Fibroblast of lung (primary cell): ENCODE measurements around the gene ARHGAP6. TPM values are rescaled to one million over a fixed set of nuclear protein-coding genes. Genes with fewer than 3 reads are reported as not detected.
"Not testable (repeated sequence)": the region's sequence is repeated elsewhere in the genome, so short reads cannot be mapped to it uniquely, and the experiment has no call there.

Source experiments
- DNase-seq, 2 donors: peaks; one replicate each; pipeline versions ENCODE4 v3.0.0 to v3.0.0-alpha.2; 2010; ENCODE audit warnings: low read depth in 2 of 2
- H2AFZ ChIP-seq: 2 replicates; pipeline ENCODE4 v1.5.1; 2012; ENCODE audit warnings: low read length, control low read depth, inconsistent platforms
- H3K27ac ChIP-seq: 2 replicates; pipeline ENCODE4 v1.5.1; 2011; ENCODE audit warnings: low read length, control low read depth; ENCODE audit not compliant: insufficient read depth
- H3K27me3 ChIP-seq: 2 replicates; pipeline ENCODE4 v1.5.1; 2011; ENCODE audit warnings: mild to moderate bottlenecking, low read length; ENCODE audit not compliant: control insufficient read depth, insufficient read depth
- H3K36me3 ChIP-seq: 2 replicates; pipeline ENCODE4 v1.5.1; 2011; ENCODE audit warnings: low read length; ENCODE audit not compliant: control insufficient read depth, insufficient read depth
- H3K4me1 ChIP-seq: 2 replicates; pipeline ENCODE4 v1.5.1; 2011; ENCODE audit warnings: low read length; ENCODE audit not compliant: control insufficient read depth, insufficient read depth; ENCODE audit errors: extremely low read depth
- H3K4me2 ChIP-seq: 2 replicates; pipeline ENCODE4 v1.5.1; 2011; ENCODE audit warnings: low read length, control low read depth; ENCODE audit not compliant: insufficient read depth; ENCODE audit errors: extremely low read depth
- H3K4me3 ChIP-seq, 4 experiments: fragments of 200-600 bp in 1 of 4; sonication (generic) in 1 of 4; replicated peaks in 1 of 4; 2 replicates each; pipeline ENCODE4 v1.5.1; 2011 to 2016; ENCODE audit warnings: low read length in 4 of 4, low read depth in 3 of 4, mild to moderate bottlenecking in 3 of 4, control low read depth in 2 of 4, inconsistent platforms in 1 of 4, mixed read lengths in 1 of 4; ENCODE audit not compliant: insufficient read depth in 1 of 4; ENCODE audit errors: control extremely low read depth in 1 of 4
- H3K79me2 ChIP-seq: 2 replicates; pipeline ENCODE4 v1.5.1; 2012; ENCODE audit warnings: mild to moderate bottlenecking, low read length, inconsistent platforms; ENCODE audit not compliant: control insufficient read depth, insufficient read depth
- H3K9ac ChIP-seq: 2 replicates; pipeline ENCODE4 v1.5.1; 2011; ENCODE audit warnings: mild to moderate bottlenecking, low read length, control low read depth; ENCODE audit not compliant: insufficient read depth
- H3K9me3 ChIP-seq: 2 replicates; pipeline ENCODE4 v1.5.1; 2012; ENCODE audit warnings: low read depth, low read length; ENCODE audit not compliant: control insufficient read depth, insufficient read depth
- H4K20me1 ChIP-seq: 2 replicates; pipeline ENCODE4 v1.5.1; 2011; ENCODE audit warnings: low read length; ENCODE audit not compliant: control insufficient read depth, insufficient read depth; ENCODE audit errors: extremely low read depth
- CTCF ChIP-seq, 2 donors: IDR thresholded peaks in 1 of 2; conservative IDR thresholded peaks in 1 of 2; 1 replicate in 1 of 2; 2 replicates in 1 of 2; pipeline ENCODE4 v1.5.1; 2011 to 2012; ENCODE audit warnings: low read length in 2 of 2, control low read depth in 1 of 2, inconsistent platforms in 1 of 2, low read depth in 1 of 2, mild to moderate bottlenecking in 1 of 2
- EZH2 ChIP-seq: IDR thresholded peaks from 2 replicates; pipeline ENCODE4 v1.5.1; 2012; ENCODE audit warnings: low read length, control low read depth, mild to moderate bottlenecking; ENCODE audit errors: missing control alignments
- polyA plus RNA-seq, 2 donors: library from polyadenylated mRNA; depleted of rRNA in 1 of 2; stranded (reverse) in 1 of 2; unstranded in 1 of 2; fragments of >200 nt; gene quantifications; 2 replicates each; pipeline ENCODE4 v1.2.1, GENCODE V29; 2011 to 2012; ENCODE audit warnings: missing spikeins in 1 of 2
- total RNA-seq: library from RNA; depleted of rRNA; stranded (reverse); fragments of >200 nt; gene quantifications from 2 replicates; pipeline ENCODE4 v1.2.1, GENCODE V29; 2014

ARHGAP6 gene
- total and polyA plus RNA-seq, 2 donors (not counting 1 experiment from before 2014, with no cell fraction given): 5.9 to 11.7 TPM

DNA sequence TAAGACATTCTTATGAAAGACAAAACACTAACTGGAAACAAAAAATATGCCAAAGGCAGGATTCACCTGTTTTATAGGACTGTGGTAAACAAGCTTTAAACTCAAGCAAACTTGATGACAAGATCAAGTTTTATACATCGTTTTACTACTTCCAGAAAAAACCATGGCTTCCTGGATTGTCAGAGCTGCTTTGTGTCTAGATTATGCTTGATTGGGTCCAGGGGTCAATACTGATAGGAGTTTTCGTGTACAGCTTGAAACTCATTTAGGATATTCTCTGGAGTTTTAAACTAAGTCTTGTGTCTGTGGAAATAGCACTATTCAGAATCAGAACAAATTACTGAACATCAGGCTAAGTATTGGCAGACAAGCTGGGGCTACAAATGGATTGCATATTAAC, 541.6 kb downstream of the ARHGAP6 start:
- H2AFZ ChIP-seq: no peak overlapping the region
- H3K9ac ChIP-seq: no peak overlapping the region
- TF ChIP-seq CTCF (conservative IDR thresholded peaks at IDR 0.05 in 1 of 2, IDR thresholded peaks at IDR 0.05 in 1 of 2; ENCODE audit: low read depth in 1 of 2, low read length in 2 of 2): no peak
- TF ChIP-seq EZH2: no peak
- H3K4me1 ChIP-seq: no peaks in the 10 kb centered on the region
- no peaks in the 10 kb centered on the region for H3K27me3 ChIP-seq
- no peak for DNase-seq
- H3K36me3 ChIP-seq: no peaks in the 10 kb centered on the region
- H3K9me3 ChIP-seq: no peaks in the 10 kb centered on the region
- no peaks in the 10 kb centered on the region for H3K79me2 ChIP-seq
- no peak overlapping the region for H3K4me2 ChIP-seq
- no peak overlapping the region for H3K4me3 ChIP-seq
- H4K20me1 ChIP-seq: no peaks in the 10 kb centered on the region
- no peak overlapping the region for H3K27ac ChIP-seq

DNA sequence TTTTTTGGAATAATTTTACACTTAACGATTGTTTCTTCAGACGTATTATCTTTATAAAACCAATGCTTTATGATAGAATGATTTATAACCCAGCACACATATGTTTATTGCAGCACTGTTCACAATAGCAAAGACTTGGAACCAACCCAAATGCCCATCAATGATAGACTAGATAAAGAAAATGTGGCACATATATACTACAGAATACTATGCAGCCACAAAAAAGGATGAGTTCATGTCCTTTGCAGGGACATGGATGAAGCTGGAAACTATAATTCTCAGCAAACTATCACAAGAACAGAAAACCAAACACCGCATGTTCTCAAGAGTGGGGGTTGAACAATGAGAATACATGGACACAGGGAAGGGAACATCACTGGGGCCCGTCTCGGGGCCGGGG, 542.6 kb downstream of the ARHGAP6 start:
- H3K27ac ChIP-seq, H4K20me1 ChIP-seq, DNase-seq, H3K9me3 ChIP-seq, H3K9ac ChIP-seq, H3K4me1 ChIP-seq, H3K36me3 ChIP-seq, H2AFZ ChIP-seq, H3K79me2 ChIP-seq, H3K4me3 ChIP-seq, H3K27me3 ChIP-seq, H3K4me2 ChIP-seq: not testable (repeated sequence)

DNA sequence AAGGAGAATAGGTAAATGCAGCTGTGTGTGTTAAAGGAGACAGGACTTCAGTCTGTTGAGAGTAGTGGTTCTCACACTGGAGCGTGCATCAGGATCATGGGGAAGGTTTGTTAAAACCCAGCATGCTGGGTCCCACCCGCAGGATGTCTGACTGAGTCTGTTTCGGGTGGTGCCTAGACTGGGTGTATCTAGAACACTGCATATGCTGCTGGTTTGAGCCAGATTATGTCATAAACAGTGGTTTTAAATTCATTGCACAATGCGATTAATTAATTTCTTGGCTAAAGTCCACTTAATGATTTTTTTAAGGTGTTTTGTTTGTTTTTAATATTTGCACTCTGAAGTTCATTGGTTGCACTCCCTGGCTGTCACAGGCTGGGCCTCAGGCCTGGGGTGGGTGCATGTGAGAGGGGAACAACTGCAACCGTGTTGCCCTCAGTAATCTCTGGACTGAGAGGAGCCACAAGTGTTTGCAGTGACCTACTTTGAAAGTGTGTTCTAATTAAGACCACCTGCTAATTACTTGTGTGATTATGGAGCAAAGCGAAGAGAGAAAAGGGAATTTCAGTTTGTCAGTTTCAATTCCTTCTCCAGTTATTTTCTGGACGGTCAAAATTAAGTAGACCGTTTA, 546.3 kb downstream of the ARHGAP6 start:
- H3K9me3 ChIP-seq: no peaks in the 10 kb centered on the region
- H3K79me2 ChIP-seq: no peaks in the 10 kb centered on the region
- H4K20me1 ChIP-seq: no peaks in the 10 kb centered on the region
- DNase-seq: no peak
- TF ChIP-seq EZH2: no peak
- no peak for TF ChIP-seq CTCF (conservative IDR thresholded peaks at IDR 0.05 in 1 of 2, IDR thresholded peaks at IDR 0.05 in 1 of 2; ENCODE audit: low read depth in 1 of 2, low read length in 2 of 2)
- no peak overlapping the region for H3K4me2 ChIP-seq
- H3K4me3 ChIP-seq: no peak overlapping the region
- H3K27ac ChIP-seq: no peak overlapping the region
- H3K36me3 ChIP-seq: peaks cover 5% of the 10 kb centered on the region
- no peak overlapping the region for H2AFZ ChIP-seq
- no peak overlapping the region for H3K9ac ChIP-seq
- no peaks in the 10 kb centered on the region for H3K27me3 ChIP-seq
- H3K4me1 ChIP-seq: no peaks in the 10 kb centered on the region
